Prostate gland (tissue), 2 donors: Measurements from ENCODE around the gene CSTPP1. TPM values are rescaled to one million over a fixed set of nuclear protein-coding genes. Genes with fewer than 3 reads are reported as not detected.

ENCODE experiments used
- DNase-seq: peaks from one replicate; pipeline ENCODE4 v3.0.0-alpha.2; 2019; ENCODE audit warnings: low spot score
- H3K27ac ChIP-seq, 2 donors: fragments of 200-600 bp; sonication (generic); 2 replicates each; pipeline ENCODE4 v1.5.1; 2017 to 2019
- H3K27me3 ChIP-seq: fragments of 200-600 bp; sonication (generic); replicated peaks from 2 replicates; pipeline ENCODE4 v1.5.1; 2019; ENCODE audit not compliant: insufficient read depth
- H3K36me3 ChIP-seq, 2 donors: fragments of 200-600 bp; sonication (generic); 1 replicate in 1 of 2; 2 replicates in 1 of 2; pipeline versions ENCODE4 v1.5.1 to v1.8.1; 2017 to 2019
- H3K4me1 ChIP-seq: fragments of 200-600 bp; sonication (generic); replicated peaks from 2 replicates; pipeline ENCODE4 v1.5.1; 2019
- H3K4me3 ChIP-seq, 2 donors: fragments of 200-600 bp; sonication (generic); 2 replicates each; pipeline ENCODE4 v1.5.1; 2017 to 2019
- H3K9me3 ChIP-seq: fragments of 200-600 bp; sonication (generic); 2 replicates; pipeline ENCODE4 v1.5.1; 2017
- POLR2A ChIP-seq: fragments of 450-650 bp; IDR thresholded peaks from one replicate; pipeline ENCODE4 v1.6.1; 2016; ENCODE audit warnings: antibody characterized with exemption, mild to moderate bottlenecking
- POLR2AphosphoS5 ChIP-seq: sonication (generic); formaldehyde crosslinking; IDR thresholded peaks from one replicate; pipeline ENCODE4 v1.6.1; 2017; ENCODE audit warnings: antibody characterized with exemption
- WGBS: methylation state at CpG from one replicate; pipeline ENCODE4 v1.1.5; 2018; 5-methylcytosine and 5-hydroxymethylcytosine counted together
- intact Hi-C: fragments of 100-400 bp; cut with DNase I; formaldehyde crosslinking; loops from one replicate; pipeline ENCODE4 v1.14.2; 2022
- total RNA-seq, 2 donors: library from RNA; depleted of rRNA; stranded (reverse); fragments of >200 nt; gene quantifications; one replicate each; pipeline ENCODE4 v1.1.0, GENCODE V29; 2016
- TF ChIP-seq, protein P1 (sequence below), 4 experiments: fragments of 200-600 bp in 2 of 4; fragments of 450-650 bp in 2 of 4; sonication (generic) in 2 of 4; IDR thresholded peaks; 1 replicate in 3 of 4; 2 replicates in 1 of 4; pipeline ENCODE4 v1.5.1; 2016 to 2019; ENCODE audit warnings: antibody characterized with exemption in 4 of 4, mild to moderate bottlenecking in 2 of 4, moderate library complexity in 2 of 4

CSTPP1 gene
- total RNA-seq, 2 donors from 2014 or later = 28.5 to 47.0 TPM

DNA sequence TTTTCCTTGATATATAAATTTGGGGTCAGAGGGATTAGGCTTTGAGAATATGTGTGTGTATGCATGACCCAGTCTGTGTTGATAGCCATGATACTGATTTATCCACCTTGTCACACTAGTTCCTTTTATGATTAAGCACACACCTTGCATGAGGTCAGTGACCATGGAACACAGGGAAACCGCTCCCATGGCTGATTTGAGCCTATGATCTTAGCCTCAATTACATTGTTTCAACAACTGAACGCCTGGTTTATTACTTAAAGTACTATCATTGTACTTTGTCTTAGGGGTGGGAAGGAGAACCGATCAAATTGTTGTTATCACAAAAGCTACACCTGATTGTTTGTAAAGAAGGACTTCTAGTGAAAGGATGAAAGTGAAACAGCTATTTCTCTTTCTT lies 169.4 kb downstream of the CSTPP1 start:
- WGBS = 92% methylated on average over 3 of the region's 3 CpGs
- Histone ChIP-seq H3K4me1 (no peaks in the 10 kb centered on the region), H3K36me3 (no peaks in the 10 kb centered on the region), H3K4me3 (no peak overlapping the region), H3K9me3 (no peaks in the 10 kb centered on the region), H3K27me3 (no peaks in the 10 kb centered on the region), H3K27ac (no peak overlapping the region)
- TF ChIP-seq POLR2A = no peak
- no peak for TF ChIP-seq POLR2AphosphoS5
- TF ChIP-seq, protein P1, sequence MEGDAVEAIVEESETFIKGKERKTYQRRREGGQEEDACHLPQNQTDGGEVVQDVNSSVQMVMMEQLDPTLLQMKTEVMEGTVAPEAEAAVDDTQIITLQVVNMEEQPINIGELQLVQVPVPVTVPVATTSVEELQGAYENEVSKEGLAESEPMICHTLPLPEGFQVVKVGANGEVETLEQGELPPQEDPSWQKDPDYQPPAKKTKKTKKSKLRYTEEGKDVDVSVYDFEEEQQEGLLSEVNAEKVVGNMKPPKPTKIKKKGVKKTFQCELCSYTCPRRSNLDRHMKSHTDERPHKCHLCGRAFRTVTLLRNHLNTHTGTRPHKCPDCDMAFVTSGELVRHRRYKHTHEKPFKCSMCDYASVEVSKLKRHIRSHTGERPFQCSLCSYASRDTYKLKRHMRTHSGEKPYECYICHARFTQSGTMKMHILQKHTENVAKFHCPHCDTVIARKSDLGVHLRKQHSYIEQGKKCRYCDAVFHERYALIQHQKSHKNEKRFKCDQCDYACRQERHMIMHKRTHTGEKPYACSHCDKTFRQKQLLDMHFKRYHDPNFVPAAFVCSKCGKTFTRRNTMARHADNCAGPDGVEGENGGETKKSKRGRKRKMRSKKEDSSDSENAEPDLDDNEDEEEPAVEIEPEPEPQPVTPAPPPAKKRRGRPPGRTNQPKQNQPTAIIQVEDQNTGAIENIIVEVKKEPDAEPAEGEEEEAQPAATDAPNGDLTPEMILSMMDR (IDR thresholded peaks at IDR 0.05) = no peak
- intact Hi-C loops = no loop called here
- DNase-seq = no peak

DNA sequence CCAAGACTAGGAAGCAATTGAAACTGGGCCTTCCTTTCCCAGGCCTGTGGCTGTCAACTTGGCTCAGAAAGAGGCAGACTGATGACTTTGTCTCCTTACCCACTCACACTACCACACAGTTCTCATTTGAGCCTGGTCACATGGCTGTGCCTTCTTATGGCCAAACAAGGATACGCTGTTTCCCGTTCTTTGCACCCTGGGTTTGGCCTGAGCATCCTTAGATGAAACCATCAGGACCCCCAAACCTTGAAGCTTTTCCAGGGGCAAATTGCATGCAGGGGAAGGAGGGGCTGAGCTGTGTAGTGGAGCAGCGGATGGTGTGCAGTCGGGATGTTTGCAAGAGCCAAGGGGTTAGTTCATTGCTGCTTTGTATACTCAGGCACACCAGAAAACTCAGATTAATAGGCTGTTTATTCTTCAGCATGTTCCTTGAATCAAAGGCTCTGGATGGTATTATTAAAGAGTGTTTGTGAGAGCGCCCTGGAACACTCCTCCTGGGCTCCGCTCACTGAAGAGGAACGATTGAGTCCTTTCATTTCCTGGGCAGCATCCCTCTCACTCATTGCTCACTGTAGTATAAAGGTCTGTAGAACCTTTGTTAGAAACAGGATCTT lies 170.3 kb downstream of the CSTPP1 start:
- TF ChIP-seq, protein P1 (IDR thresholded peaks at IDR 0.05) = no peak
- TF ChIP-seq POLR2A (no peak), POLR2AphosphoS5 (no peak)
- intact Hi-C loops = no loop called here
- Histone ChIP-seq H3K27me3 (no peaks in the 10 kb centered on the region), H3K4me3 (no peak overlapping the region), H3K27ac (no peak overlapping the region), H3K36me3 (no peaks in the 10 kb centered on the region), H3K4me1 (no peaks in the 10 kb centered on the region), H3K9me3 (no peaks in the 10 kb centered on the region)
- 83% methylated on average over 7 of the region's 7 CpGs for WGBS
- DNase-seq = no peak

DNA sequence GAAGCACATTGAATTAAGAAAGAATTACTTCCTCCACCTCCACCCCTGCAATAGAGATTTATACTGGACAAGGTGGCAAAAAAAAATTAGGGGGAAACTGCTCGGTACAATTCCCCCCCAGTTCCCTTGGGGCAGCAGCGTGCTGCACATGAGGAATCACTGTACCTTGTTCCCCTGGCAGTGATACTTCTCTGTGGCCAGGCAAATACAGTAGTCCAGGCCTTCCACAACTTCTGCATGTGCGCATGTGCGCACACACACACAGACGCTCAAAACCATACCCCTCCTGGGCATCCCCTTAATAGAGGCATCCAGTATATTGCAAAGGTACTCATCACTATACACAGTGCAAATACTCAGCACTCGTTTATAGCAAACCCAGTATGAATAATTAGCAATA lies 171.2 kb downstream of the CSTPP1 start:
- Histone ChIP-seq H3K9me3 (no peaks in the 10 kb centered on the region), H3K4me1 (no peaks in the 10 kb centered on the region), H3K36me3 (no peaks in the 10 kb centered on the region), H3K27me3 (no peaks in the 10 kb centered on the region), H3K4me3 (no peak overlapping the region), H3K27ac (no peak overlapping the region)
- 87% methylated on average over 6 of the region's 6 CpGs for WGBS
- TF ChIP-seq POLR2A (no peak), POLR2AphosphoS5 (no peak)
- TF ChIP-seq, protein P1 (IDR thresholded peaks at IDR 0.05) = no peak
- intact Hi-C loops = no loop called here
- no peak for DNase-seq

DNA sequence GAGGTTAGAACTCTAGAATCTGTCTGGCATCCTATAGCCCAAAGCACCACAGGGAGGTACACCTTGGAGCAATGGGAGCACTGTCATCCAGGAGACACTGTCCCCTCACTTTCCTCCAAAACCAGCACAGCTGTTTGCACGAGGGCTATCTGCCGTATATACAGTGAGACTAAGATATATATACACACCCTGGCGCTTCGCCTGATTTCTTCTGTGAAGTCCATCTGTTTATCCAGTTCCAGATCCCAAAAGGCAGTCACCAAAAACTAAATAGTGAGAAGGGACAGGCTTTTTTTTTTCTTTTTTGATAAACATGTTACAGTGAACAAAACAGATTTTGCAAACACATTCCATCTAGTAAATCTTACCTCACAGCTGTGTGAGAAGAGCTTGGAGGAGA lies 171.7 kb downstream of the CSTPP1 start:
- H3K27me3 ChIP-seq = no peaks in the 10 kb centered on the region
- intact Hi-C loops = no loop called here
- 87% methylated on average over 4 of the region's 4 CpGs for WGBS
- no peaks in the 10 kb centered on the region for H3K4me1 ChIP-seq
- no peaks in the 10 kb centered on the region for H3K9me3 ChIP-seq
- no peak for DNase-seq
- H3K27ac ChIP-seq = no peak overlapping the region
- no peak overlapping the region for H3K4me3 ChIP-seq
- H3K36me3 ChIP-seq = no peaks in the 10 kb centered on the region
- TF ChIP-seq POLR2AphosphoS5 (no peak), POLR2A (no peak)
- TF ChIP-seq, protein P1 (IDR thresholded peaks at IDR 0.05) = no peak

DNA sequence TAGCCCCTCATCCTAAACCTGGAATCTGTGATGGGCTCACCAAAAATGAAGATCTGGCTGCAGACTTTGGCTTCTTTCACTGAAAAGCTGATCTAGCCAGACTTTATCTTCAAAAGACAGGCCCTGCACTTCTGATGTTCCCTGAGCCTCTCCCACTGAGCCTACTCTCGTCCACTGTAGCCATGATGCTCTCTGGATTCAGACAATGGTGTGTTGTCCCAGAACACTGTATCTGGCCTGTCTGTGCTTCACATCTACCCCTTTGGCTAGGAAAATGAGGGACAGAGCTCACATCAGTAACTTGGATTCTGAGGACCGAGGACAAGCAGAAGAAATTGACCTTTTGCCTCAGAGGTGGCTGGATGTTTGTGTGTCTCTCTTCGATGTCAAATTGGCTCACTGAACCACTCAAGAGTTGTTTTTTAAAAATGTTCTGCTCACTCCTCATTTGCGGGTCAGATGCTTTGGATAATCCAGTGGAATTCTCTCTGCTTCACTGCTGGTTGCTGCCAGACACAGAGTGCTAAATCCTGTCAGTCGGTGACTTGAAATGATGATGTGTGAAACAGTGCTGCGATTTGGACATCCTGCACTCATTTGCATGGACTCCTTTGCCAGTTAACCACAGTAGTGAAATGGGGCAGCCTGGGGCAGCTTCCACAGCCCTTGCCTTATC lies 172.6 kb downstream of the CSTPP1 start:
- Histone ChIP-seq H3K9me3 (no peaks in the 10 kb centered on the region), H3K4me3 (no peak overlapping the region), H3K36me3 (no peaks in the 10 kb centered on the region), H3K4me1 (no peaks in the 10 kb centered on the region), H3K27me3 (no peaks in the 10 kb centered on the region), H3K27ac (no peak overlapping the region)
- WGBS = 69% methylated on average over 6 of the region's 6 CpGs
- intact Hi-C loops = no loop called here
- no peak for DNase-seq
- TF ChIP-seq POLR2A (no peak), POLR2AphosphoS5 (no peak)
- TF ChIP-seq, protein P1 (IDR thresholded peaks at IDR 0.05) = no peak
